PC-3 (cell line): ENCODE results near the gene PPP2R3B.

ENCODE experiments used
- CTCF ChIP-seq: fragments of 300-600 bp; sonication (generic); conservative IDR thresholded peaks from 2 replicates; pipeline ENCODE4 v1.5.1; 2017; ENCODE audit warnings: antibody characterized with exemption, low read depth, mild to moderate bottlenecking, low read length
- EZH2 ChIP-seq: fragments of 300-600 bp; sonication (generic); IDR thresholded peaks from one replicate; pipeline ENCODE4 v1.6.1; 2017; ENCODE audit warnings: antibody characterized with exemption, mild to moderate bottlenecking, low read length; ENCODE audit not compliant: unreplicated experiment

GRCh38 chrX:386239-386767 is 404 bp downstream of the PPP2R3B start:
- TF ChIP-seq CTCF (no peak), EZH2 (no peak)
